Right renal pelvis (tissue), 4 donors: Measurements from ENCODE around the gene TNFRSF4. TPM values are rescaled to one million over a fixed set of nuclear protein-coding genes. Genes with fewer than 3 reads are reported as not detected.
"Not testable (repeated sequence)": the region's sequence is repeated elsewhere in the genome, so short reads cannot be mapped to it uniquely, and the experiment has no call there.

Source experiments
- DNase-seq, 4 donors: peaks; one replicate each; pipeline ENCODE4 v3.0.0-alpha.2; 2013; ENCODE audit warnings: low read depth in 4 of 4, low spot score in 3 of 4, missing footprints in 1 of 4
- polyA plus RNA-seq, 4 donors: library from polyadenylated mRNA; unstranded; fragments of 120-200 nt; gene quantifications; one replicate each; pipeline ENCODE4 v1.2.1, GENCODE V29; 2013; ENCODE audit not compliant: insufficient read length in 4 of 4

Gene TNFRSF4
- 1 to 10 TPM; 1.6 to 2.5 (median 2.2) TPM for polyA plus RNA-seq

DNA sequence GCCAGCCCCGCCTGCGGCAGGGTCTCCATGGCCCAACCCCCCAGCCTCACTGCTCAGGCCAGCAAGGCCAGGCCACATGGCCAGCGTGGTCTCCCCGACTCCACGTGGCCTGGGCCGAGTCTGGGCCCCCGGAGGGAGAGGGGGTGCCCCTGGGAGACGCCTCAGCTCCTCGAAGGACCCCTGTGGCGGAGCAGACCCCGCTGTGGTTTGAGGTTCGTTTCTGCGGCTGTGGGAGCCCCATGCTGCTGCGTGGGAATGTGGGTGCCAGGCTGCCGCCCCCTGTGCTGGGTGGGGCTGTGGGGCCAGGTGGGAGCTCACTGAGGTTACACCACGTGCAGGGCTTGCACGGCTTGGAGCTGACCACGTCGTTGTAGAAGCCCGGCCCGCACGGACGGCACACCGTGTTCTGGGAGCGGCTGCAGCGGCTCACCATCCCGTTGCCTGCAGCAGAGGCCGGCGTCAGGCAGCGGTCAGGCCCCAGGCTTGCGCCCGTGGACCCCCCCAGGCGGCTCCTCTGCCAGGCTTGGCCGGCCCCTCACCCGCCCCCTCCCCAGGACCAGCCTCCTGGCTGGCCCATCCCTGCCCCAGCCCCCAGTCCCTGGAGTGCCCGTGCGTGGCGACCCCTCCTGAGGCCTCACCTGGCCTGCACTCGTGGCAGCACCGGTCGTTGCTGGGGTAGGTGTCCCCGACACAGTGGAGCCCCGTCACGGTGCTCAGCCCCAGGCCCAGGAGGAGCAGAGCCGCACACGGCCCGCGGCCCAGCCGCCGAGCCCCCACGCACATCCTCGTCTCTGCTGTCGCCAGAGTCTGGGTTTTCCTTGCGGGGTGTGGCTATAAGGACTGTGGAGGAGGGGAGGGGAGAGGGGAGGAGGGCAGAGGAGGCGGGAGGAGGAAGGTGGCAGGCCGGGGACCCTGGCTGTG, at the start of gene TNFRSF4:
Gene TNFRSF4 (minus strand): TSS at position 809 of the 921 bp plus-strand sequence. CDS start 26 bp downstream, at position 783.
- no peak for DNase-seq

DNA sequence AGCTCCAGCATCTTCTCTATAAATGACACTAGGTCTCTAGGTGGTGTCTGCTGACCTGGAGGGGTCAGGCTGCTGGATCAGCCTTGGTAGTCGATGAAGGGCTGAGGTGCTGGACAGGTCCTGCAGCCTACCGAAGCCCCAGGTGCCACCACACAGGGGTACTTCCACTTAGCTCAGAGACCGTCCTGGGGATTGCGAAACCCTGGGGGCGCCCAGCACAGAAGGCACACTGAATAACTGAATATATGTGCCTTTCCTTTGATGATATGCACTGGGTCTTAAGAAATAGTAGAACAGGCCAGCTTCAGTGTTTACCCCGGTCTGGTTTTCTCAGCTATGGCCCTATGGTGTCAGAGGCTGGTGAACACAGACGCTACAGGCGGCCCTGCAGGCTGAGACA, 48.8 kb upstream of the TNFRSF4 start:
- no peak for DNase-seq

DNA sequence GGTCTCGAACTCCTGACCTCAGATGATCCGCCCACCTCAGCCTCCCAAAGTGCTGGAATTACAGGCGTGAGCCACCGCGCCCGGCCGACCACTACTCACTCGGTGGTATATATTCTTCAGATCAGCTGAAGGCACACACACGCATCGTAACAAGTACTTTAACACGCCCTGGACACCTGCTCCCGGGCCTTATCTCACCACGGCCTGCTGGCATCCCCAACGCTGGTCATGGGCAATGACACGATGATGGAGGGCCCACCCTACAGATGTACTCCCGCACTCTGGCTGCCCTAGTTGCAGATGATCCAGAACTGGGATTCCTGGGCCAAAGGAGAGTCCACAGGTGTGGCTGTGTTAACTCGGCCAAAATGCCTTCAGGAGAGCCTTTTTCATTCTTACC, 48.1 kb upstream of the TNFRSF4 start:
- no peak for DNase-seq

DNA sequence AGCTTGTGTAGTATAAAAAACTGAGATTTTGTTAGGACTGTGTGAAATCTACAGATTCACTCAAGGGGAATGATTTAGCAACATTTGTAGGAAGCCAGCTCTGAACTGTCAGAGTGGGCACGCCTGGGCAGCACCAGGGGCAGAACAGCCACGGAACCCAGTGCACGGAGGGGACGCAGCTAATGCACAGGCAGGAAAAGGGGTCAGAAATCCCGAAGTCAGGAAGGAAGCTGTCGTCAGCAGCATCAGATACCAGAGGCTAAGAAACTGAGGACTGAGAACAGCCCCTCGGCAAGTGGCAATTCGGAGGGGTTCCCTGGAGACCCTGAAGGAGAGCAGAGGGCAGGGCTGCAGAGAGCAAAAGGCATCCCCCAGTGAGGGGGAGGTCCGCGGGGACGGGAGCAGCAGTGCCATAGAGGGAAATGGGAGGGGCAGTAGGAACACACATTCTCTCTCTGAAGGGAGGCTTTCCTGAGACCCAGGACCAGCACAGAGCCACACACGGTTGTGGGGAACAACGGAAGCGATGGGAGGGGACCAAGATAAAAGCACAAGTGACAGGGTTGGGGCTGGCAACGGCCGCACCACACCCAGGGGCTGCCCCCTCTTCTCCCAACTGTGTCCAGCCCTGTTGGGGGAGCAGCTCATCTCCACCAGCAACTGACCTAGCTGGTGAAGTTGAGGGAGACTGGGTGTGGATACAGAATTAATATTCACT, 47.0 kb upstream of the TNFRSF4 start:
- no peak for DNase-seq

DNA sequence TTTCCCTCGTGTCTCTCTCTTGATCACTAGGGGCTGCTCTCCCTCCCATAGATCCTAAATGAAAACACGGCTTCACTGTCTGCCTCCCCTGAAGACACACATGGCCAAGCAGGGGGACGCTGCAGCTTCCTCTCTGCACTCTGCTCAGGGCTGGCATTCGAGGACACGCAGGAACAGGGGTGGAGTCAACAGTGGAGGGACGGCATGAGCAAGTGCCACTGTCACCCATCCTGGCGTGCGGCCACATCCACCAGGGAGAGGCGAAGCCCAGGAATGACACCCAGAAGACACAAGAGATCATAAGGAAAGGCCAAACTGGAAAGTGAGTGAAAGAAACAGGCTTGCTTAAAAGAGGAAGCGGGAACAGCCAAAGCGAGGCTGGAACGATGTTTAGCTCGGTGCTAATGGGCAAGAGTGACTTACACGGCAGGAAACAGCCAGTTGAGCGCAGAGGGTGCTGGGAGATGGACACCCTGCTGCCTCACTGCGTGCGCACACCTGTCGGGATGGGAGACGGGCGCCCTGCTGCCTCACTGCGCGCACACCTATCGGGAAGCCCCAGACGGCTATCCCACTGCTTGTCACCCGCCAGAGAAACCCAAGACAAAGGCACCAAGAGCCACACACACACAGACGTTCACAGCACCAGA, 46.1 kb upstream of the TNFRSF4 start:
- DNase-seq = no peak

DNA sequence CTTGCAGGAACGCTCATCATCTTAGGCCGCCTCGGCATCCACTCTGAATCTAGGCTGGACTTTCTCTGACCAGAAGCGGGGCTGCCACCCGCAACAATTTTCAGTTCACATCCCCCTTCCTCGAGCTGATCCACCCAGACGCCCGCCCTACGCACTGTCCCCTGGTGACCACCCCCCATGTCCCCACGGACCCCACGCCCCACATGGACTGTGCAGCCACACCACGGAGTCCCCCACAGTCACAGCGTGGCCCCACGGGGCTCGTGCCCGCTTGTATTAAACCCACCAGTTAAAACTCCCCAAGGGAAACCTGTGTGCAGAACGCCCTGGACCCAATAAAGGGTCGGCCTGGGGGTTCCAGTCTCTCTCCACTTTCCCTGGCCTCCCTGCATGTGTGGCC, 45.6 kb upstream of the TNFRSF4 start:
- DNase-seq = no peak

DNA sequence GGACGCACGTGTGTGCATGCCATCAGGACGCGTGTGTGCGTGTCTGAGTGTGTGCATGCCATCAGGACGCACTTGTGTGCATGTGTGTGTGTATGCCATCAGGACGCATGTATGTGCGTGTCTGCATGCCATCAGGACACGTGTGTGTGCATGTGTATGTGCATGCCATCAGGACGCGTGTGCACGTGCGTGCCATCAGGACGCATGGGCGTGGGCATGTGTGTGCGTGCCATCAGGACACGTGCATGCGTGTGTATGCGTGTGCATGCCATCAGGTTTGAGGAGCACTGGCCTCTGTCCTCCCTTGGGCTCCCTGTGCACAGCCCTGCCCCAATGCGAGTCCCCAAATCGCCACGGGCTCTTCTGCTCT, 45.2 kb upstream of the TNFRSF4 start:
- DNase-seq = no peak

DNA sequence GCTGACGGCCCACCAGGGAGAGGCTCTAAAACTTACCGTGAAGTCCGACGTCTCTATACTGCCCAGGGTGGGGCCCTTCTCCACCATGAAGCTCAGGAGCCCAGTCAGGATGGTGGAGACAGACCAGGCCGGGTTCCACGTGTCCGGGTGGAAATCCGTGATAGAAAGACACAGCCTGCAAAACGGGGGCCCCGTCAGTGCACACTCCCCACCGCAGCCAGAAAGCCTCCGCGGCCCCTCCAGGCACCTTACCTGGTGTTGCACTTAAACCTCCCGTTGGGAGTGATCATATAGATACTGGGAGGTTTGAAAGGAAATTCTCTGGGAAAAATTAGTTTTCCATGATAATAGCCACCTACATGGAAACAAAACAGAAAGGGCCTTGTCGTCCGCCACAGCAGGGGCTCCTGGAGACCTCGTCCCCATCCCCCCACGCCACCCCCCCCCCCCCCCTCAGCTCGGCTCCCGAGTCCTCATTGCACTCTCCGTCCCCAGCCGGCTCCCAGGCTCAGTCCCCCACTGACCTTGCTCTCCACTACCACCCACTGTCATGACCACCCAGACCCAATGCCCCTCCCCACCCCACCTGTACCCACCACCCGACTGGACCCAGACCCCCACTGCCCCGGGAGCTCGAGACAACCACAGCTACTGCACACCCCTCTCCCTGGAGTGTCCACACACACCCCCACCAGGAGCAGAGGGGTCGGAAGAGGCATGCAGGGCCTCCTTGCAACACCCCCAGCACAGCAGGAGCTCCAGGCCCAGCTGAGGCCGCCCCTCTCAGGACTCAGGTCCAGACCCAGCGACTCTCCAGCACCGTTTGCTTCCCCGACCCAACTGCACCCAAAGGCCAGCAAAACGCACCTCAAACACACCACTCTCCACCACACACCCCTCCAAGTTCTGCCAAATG, 43.3 kb upstream of the TNFRSF4 start:
- no peak for DNase-seq

DNA sequence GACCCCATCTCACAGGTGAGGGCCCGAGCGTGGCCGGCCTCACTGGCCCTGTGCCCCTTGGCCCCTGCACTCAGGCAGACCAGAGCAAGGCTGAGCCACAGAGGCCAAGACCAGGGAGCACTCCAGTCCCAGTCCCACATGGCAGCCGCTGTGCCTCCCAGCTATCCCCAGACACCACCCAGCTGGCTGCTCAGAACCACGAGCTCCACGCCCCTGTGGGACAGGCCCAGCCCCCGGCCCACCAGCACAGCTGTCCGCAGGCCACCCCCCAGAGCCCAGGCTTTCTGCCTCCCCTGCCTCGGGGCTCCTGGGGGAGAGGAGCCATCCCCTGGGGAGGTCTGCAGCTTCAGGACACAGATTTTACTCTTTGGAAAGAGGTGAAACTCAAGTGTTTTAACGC, 41.7 kb upstream of the TNFRSF4 start:
- no peak for DNase-seq

DNA sequence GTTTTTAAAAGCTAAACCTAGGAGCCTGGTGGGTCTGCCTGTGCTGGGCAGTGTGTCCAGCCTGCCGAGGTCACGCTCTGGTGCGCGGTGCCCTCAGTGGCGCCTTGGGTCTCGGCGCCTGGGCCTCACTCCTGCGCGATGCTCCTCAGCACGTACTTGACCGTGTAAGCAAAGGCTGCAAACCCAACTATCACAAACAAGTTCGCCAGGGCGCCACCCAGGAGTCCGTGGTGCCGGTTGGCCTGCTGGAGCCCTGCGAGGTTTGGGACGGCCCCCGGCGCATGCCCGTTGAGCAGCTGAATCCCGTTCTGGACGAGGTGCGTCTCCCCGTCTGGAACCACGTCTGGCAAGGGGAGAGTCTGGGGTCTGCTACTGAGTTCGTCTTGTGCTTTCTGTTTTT, 41.1 kb upstream of the TNFRSF4 start:
- DNase-seq = no peak

DNA sequence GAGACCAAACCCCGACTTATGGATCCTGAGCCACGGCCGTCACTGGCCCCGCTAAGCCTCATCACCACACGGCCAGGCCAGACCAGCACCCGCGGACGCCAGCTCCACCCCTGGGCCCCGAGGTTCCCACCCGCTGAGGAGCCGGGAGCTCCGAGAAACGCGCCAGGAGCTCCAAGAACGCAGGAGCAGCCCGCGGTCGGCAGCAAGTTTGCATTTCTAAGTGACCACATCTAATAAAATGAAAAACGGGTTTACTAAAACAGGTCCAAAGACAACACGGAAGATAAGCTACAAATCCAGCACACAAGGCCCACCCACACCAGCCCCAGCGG, 40.7 kb upstream of the TNFRSF4 start:
- no peak for DNase-seq

DNA sequence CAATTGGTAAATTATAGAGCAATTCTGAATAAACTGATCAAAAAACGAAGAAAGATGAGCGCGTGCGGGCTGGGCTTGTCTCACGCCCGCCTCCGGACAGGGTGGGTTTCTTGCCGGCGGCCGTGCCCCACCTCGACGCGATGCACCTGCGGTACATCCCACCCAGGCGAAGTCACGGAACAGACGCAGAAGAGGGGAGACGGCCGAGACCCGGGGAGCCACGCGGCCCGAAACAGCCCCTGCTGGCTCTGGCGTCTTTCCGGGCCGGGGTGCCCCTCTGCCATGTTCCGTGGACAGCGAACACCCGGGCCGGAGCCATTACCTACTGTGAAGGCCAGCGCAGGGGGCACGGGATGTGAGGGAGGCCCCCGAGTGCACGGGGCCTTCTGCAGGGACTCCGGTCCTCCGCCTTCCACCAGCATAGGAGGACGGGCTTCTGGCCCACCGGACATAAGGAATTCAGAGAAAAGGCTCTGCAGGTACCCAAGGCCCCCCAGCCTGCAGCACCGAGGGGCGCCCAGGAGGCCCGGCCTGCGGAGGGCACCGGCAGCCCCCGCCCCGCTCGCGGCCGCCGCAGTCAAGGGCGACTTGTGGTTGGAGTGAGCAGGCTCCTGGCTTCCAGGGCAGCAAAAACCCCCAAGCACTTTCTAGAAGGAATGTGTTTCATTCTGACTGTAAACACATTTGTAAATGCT, 40.2 kb upstream of the TNFRSF4 start:
- DNase-seq = no peak

DNA sequence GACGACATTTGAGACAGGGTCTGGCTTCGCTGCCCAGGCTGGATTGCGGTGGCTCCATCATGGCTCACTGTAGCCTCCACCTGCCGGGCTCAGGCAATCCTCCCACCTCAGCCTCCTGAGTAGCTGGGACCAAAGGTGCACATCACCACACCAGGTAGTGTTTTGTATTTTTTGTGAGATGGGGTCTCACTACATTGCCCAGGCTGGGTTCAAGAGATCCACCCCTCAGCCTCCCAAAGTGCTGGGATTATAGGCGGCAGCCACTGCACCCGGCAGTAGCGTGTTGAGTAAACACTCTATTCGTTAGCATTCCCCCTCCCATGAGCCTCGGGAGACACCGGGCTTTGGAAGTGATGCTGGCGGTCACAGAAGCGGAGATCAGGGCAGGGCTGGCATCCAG, 39.4 kb upstream of the TNFRSF4 start:
- no peak for DNase-seq

DNA sequence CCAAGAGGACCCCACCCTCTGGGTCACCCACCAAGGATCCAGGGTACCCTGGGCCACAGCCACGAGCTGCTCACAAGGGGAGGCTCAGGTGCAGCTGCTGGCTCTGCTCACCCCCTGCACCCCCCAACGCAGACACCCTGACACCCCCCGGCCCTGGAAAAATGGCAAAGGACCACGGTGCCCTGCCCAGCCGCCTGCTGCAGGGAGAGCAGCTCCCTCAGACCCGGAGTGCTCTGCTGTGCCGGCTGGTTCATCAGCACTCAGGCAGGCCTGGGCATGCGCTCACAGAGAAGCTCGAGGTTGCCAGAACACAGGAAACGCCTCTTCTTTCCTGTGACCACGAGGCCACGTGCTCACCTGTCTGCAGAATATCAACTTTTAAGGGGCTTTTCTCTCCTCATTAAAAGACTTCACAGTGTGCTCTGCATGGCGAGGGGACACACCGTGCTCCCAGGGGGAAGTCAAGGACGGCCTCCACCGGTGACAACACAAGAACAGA, 36.9 kb upstream of the TNFRSF4 start:
- DNase-seq = no peak

DNA sequence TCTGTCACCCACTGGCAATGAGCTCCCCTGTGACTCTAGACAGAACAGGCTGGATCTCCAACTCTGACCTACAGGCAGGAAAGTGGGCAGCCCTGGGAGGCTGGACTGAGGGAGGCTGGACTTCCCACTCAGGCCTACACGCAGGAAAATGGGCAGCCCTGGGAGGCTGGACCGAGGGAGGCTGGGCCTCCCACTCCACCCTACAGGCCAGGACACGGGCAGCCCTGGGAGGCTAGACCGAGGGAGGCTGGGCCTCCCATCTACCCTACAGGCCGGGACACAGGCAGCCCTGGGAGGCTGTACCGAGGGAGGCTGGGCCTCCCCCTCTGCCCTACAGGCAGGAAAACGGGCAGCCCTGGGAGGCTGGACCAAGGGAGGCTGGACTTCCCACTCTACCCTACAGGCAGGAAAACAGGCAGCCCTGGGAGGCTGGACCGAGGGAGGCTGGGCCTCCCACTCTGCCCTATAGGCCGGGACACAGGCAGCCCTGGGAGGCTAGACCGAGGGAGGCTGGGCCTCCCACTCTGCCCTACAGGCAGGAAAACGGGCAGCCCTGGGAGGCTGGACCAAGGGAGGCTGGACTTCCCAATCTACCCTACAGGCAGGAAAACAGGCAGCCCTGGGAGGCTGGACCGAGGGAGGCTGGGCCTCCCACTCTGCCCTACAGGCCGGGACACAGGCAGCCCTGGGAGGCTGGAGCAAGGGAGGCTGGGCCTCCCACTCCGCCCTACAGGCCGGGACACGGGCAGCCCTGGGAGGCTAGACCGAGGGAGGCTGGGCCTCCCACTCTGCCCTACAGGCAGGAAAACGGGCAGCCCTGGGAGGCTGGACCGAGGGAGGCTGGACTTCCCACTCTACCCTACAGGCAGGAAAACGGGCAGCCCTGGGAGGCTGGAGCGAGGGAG, 34.3 kb upstream of the TNFRSF4 start:
- DNase-seq = not testable (repeated sequence)

DNA sequence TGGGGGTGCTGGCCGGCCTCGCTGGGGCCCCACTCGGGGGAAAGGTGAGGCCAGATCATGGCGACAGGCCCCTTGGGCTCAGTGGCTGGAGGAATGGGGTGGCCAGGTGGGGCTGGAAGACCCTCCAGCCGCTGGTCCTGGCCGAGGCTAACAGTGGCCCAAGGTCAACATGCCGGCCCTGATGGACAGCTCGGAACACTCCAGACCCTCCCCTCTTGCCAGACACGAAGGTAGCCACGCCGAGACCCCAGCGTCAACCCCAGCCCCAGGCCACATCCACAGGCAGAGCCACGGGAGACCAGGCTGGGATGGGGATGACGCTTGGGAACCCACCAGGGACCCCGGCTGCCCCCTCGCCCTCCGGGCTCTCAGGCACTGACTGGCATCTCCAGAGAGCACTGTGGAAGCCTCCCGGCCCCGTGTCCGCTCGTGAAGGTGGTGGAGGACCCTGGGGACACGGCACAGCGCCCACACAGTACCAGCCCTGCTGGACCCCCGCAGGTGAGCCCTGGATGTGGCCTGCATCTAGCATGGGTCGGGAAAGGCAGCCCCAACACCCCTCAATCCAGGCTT, 33.5 kb upstream of the TNFRSF4 start:
- no peak for DNase-seq

DNA sequence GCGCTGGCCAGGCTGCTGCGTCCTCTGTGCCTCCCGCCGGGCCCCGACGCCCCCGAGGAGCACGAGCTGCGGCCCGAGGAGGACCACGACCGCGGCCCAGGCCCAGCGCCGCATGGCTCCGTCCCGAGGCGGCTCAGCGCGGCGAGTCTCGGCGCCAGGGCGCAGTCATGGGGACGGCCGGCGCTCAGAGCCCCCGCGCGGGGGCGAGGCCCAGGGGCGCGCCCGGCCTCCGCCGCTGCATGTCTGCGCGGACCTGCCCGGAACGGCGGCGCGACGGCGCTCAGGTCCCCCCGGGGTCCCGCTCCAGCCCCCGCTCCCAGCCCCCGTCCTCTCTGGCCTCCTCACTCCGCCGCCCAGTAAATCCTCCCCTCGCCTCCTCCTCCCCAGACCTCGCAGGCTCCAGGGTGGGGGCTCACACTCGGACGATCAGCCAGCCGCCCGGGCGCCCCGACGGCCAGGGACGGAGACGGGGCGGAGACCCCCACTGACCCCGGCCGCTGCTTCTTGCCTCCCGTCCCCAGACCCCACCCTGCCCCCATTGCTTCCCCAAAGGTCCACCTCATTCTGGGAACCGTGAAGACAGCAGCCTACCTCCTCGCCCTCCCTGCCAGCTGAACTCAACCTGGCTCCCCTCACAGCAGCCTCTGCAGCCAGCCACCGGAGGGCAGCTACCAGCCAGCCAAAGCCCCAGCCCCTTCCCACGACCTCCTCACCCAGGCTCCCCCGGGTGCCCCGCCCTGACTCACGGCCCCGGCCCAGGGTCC, 32.8 kb upstream of the TNFRSF4 start, which contains the start of gene C1QTNF12:
Gene C1QTNF12 (minus strand): TSS at position 146 of the 764 bp plus-strand sequence. CDS start 32 bp downstream, at position 114.
- DNase-seq = no peak
